Type B pancreatic cell (in vitro differentiated cells): ENCODE data around the gene GNL2. TPM values are rescaled to one million over a fixed set of nuclear protein-coding genes. Genes with fewer than 3 reads are reported as not detected.
A peak's percentile ranks its signal among the peaks of the same experiment; 100 is the strongest.
"Not testable (repeated sequence)": the region's sequence is repeated elsewhere in the genome, so short reads cannot be mapped to it uniquely, and the experiment has no call there.

ENCODE experiments used
- DNase-seq: peaks from one replicate; pipeline ENCODE4 v3.0.0; 2021; ENCODE audit warnings: mixed read lengths; ENCODE audit not compliant: unreplicated experiment; ENCODE audit errors: extremely low spot score
- H3K27ac Mint-ChIP-seq: 2 replicates; pipeline ENCODE4 v1.8.0; 2021; ENCODE audit warnings: mild to moderate bottlenecking, mixed read lengths
- H3K27me3 Mint-ChIP-seq: 2 replicates; pipeline ENCODE4 v1.8.0; 2021; ENCODE audit warnings: mixed read lengths
- H3K36me3 Mint-ChIP-seq: 2 replicates; pipeline ENCODE4 v1.8.0; 2021; ENCODE audit warnings: mixed read lengths
- H3K4me1 Mint-ChIP-seq: one replicate; pipeline ENCODE4 v1.8.0; 2021; ENCODE audit warnings: mixed read lengths; ENCODE audit not compliant: unreplicated experiment
- H3K4me3 Mint-ChIP-seq: 2 replicates; pipeline ENCODE4 v1.8.0; 2021; ENCODE audit warnings: mild to moderate bottlenecking, mixed read lengths
- H3K9me3 Mint-ChIP-seq: 2 replicates; pipeline ENCODE4 v1.8.0; 2021; ENCODE audit warnings: mixed read lengths
- CTCF ChIP-seq: fragments of 200-600 bp; sonication (generic); conservative IDR thresholded peaks from 2 replicates; pipeline ENCODE4 v1.5.0; 2021; ENCODE audit warnings: antibody characterized with exemption, mild to moderate bottlenecking
- total RNA-seq: library from RNA; stranded (reverse); gene quantifications from 2 replicates; pipeline ENCODE4 v1.2.1, GENCODE V29; 2021; ENCODE audit warnings: low replicate concordance

Gene GNL2
- total RNA-seq, 1 donor from 2014 or later, result 55.1 TPM

- Mint-ChIP-seq H3K9me3 (no peaks in the 10 kb centered on the region), H3K27me3 (no peaks in the 10 kb centered on the region), H3K27ac (no peak overlapping the region), H3K36me3 (peaks cover 24% of the 10 kb centered on the region), H3K4me3 (no peak overlapping the region), H3K4me1 (no peaks in the 10 kb centered on the region)
- no peak for TF ChIP-seq CTCF
- no peak for DNase-seq
These were observed 51.2 kb downstream of the GNL2 start for GRCh38 chr1:37544530-37544929.

- Mint-ChIP-seq H3K27me3 (no peaks in the 10 kb centered on the region), H3K9me3 (no peaks in the 10 kb centered on the region), H3K27ac (no peak overlapping the region), H3K4me3 (no peak overlapping the region), H3K4me1 (no peaks in the 10 kb centered on the region), H3K36me3 (peaks cover 30% of the 10 kb centered on the region)
- no peak for TF ChIP-seq CTCF
- no peak for DNase-seq
These were observed 55.5 kb downstream of the GNL2 start for GRCh38 chr1:37540036-37540785.

- not testable (repeated sequence) for H3K9me3 Mint-ChIP-seq, H3K4me3 Mint-ChIP-seq, H3K4me1 Mint-ChIP-seq, H3K27me3 Mint-ChIP-seq, DNase-seq, H3K27ac Mint-ChIP-seq
- peaks cover 29% of the 10 kb centered on the region for H3K36me3 Mint-ChIP-seq
These were observed 56.6 kb downstream of the GNL2 start for GRCh38 chr1:37539154-37539553.

- no peak overlapping the region for H3K4me3 Mint-ChIP-seq
These were observed 58.4 kb downstream of the GNL2 start for GRCh38 chr1:37537378-37537777.

GRCh38 chr1:37533317-37534093 is 62.2 kb downstream of the GNL2 start:
- Mint-ChIP-seq H3K27ac (peak overlapping the region; percentile 97), H3K4me3 (no peak overlapping the region), H3K36me3 (peaks cover 25% of the 10 kb centered on the region), H3K4me1 (peaks cover 7% of the 10 kb centered on the region), H3K9me3 (no peaks in the 10 kb centered on the region), H3K27me3 (no peaks in the 10 kb centered on the region)
- DNase-seq, result no peak
- no peak for TF ChIP-seq CTCF

More at GRCh38 chr1:37537378-37537777, 58.4 kb downstream of the GNL2 start:
- DNase-seq, result no peak
- H3K9me3 Mint-ChIP-seq, result no peaks in the 10 kb centered on the region
- peaks cover 30% of the 10 kb centered on the region for H3K36me3 Mint-ChIP-seq
- TF ChIP-seq CTCF, result no peak
- no peaks in the 10 kb centered on the region for H3K27me3 Mint-ChIP-seq
- H3K4me1 Mint-ChIP-seq, result peaks cover 7% of the 10 kb centered on the region
- no peak overlapping the region for H3K27ac Mint-ChIP-seq

- H3K4me1 Mint-ChIP-seq, H3K9me3 Mint-ChIP-seq, DNase-seq, H3K4me3 Mint-ChIP-seq, H3K27ac Mint-ChIP-seq, H3K27me3 Mint-ChIP-seq: not testable (repeated sequence)
- H3K36me3 Mint-ChIP-seq, result peaks cover 21% of the 10 kb centered on the region
These were observed 63.1 kb downstream of the GNL2 start for GRCh38 chr1:37532418-37533156.

GRCh38 chr1:37529888-37530287 is 65.8 kb downstream of the GNL2 start:
- not testable (repeated sequence) for H3K9me3 Mint-ChIP-seq, H3K4me1 Mint-ChIP-seq, H3K27ac Mint-ChIP-seq, H3K36me3 Mint-ChIP-seq, DNase-seq, H3K27me3 Mint-ChIP-seq, H3K4me3 Mint-ChIP-seq
